T-helper 22 cell (primary cell): ENCODE results near the gene KLHDC8A.
"Not testable (repeated sequence)": the region's sequence is repeated elsewhere in the genome, so short reads cannot be mapped to it uniquely, and the experiment has no call there.

Experiments
- DNase-seq: peaks from one replicate; pipeline ENCODE4 v3.0.0-alpha.2; 2020; ENCODE audit warnings: low read depth

Gene KLHDC8A

GRCh38 chr1:205371871-205372660 lies 15.3 kb upstream of the KLHDC8A start:
- no peak for DNase-seq

GRCh38 chr1:205370780-205371179 lies 14.1 kb upstream of the KLHDC8A start:
- no peak for DNase-seq

GRCh38 chr1:205369701-205370123 lies 13.0 kb upstream of the KLHDC8A start:
- DNase-seq: no peak

GRCh38 chr1:205368478-205368877 lies 11.8 kb upstream of the KLHDC8A start:
- no peak for DNase-seq

GRCh38 chr1:205365945-205366463 lies 9.3 kb upstream of the KLHDC8A start:
- no peak for DNase-seq

GRCh38 chr1:205365086-205365485 lies 8.4 kb upstream of the KLHDC8A start:
- not testable (repeated sequence) for DNase-seq

DNA sequence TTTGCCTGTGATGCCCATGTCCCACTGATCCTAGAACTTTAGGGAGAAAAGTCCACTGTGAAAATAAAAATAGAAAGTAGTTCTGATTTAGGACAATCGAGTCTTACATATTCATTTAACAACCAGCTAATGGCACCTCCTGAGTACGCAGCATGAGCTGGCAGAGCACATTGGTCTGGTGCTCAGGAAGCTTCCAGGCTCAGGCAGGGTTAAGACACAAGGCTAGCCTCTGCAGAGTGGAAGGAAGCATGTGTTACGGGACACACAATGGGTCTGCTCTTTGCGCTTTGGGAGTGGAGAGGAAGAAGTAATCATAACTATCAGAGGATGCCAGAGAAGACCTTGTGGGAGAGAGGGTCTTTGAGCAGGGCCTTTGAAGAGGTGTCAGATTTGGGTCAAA lies 4.2 kb upstream of the KLHDC8A start:
- no peak for DNase-seq

GRCh38 chr1:205359771-205360565 lies 3.2 kb upstream of the KLHDC8A start:
- DNase-seq: no peak

DNA sequence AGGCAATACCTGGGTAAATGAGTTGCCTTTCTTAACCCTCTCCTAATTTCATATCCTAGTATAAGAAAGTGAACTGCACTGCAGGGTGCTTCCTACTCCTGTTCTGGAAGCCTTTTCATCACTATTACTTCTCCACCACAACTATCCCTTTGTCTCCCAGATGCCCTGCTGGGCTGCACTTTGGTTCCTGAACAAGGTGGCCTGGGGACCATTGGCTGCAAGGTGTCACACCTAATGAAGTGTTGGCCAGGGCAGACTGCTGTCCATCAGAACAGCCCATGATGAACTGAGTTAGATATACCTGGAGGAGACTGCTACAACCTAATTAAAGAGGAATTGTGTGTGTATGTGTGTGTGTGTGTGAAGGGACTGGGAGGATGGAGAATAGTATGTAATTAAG lies 1.9 kb upstream of the KLHDC8A start:
- DNase-seq: no peak

DNA sequence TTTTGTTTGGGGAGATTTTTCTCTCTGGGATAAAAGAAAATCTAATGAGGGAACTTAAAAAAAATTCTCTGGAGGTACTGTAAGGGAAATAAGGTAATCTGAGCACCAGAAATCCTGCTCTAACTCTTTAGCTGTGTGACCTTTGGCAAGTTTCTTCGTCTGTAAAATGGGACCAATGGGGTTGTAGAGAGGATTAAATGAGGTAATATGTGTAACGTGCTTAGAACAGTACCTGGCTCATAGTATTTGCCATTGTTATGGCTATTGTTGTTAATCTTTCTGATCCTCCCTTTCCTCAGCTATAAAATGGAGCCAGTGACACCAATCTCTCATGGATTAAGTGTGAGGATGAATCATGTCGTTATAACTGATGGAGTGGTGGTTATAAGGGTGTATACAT lies 845 bp upstream of the KLHDC8A start:
- DNase-seq: no peak

DNA sequence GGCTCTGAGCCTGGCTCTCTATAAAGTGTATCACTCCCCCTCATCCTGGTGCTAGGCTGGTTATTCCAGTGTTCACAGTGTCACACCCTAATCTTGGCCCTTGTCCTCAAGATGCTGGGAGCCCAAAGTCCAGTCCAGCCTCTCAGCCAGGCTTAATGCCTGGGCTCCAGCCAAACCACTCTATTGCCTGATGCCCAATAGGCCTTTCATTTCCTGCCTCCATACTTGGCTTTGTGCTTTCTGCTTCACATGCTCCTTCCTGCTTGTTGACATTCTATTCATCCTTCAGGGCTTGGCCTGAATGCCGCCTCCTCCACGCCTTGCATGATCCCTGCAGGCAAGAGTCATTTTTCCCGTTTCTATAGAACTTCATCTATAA lies 1.7 kb downstream of the KLHDC8A start:
- no peak for DNase-seq

GRCh38 chr1:205354259-205355074 lies 2.3 kb downstream of the KLHDC8A start:
- peak; percentile 24 for DNase-seq

DNA sequence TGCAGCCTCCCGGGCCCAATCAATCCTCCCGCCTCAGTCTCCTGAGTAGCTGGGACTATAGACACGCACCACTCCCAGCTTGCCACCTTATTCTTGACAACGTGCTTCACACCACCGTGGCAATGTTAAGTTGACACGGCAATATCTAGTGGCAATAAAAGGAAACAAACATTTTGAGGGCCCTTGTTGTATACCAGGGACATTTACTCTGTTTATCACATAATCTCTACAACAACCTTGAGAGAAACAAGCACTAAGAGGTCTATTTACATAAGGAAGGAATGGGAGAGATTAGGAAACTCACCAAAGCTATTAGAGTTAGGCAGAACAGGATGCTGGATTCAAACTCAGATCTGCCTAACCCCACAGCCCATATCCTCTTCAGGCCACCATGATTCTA lies 3.1 kb downstream of the KLHDC8A start:
- no peak for DNase-seq

DNA sequence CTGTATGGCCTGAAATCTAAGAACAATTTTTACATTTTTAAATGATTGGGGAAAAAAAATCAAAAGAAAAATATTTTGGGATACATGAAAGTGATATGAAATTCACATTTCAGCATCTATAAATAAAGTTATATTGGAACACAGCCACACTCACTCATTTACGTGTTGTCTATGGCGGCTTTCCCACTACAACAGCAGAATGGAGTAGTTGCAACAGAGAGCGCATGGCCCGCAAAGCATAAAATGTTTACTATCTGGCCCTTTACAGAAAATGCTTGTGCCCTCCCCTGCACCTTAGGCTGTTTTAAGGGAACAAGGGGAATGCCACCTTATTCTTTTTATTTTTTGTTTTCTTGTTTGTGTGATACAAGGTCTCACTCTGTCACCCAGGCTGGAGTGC lies 3.5 kb downstream of the KLHDC8A start:
- DNase-seq: no peak

DNA sequence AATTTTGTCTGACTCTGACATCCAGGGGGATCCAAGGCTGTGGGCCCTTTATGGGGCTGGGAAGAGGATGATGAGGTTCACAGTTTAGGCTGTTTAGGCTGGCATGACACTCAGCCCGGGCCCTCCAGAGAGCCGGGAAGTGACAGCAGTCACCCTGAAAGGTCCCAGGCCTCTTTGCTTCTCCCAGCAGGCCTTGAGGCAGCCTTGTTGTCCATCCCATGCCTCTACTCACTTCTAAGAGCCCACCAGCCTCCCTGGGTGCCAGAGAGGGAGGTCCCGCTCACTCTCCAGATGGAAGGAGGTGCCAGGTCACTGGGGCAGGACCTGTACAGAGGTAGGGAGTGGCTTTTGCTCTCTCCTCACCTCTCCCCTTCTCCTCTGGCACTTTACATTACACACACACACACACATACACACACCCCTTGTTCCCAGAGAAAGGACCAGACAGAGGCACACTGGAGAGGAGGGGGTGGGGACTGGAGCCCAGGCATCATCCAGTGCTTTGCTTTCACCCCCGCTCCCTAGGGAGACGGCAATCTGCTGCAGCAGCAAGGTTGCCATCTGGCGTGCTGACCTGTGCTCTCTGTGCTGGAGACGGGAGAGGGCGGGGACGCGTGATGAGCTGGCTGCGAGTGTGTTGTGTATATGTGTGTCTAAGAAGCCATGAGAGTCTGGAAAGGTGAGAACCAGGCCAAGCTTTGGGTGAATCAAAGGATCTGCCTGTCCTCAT lies 4.6 kb downstream of the KLHDC8A start:
- no peak for DNase-seq

DNA sequence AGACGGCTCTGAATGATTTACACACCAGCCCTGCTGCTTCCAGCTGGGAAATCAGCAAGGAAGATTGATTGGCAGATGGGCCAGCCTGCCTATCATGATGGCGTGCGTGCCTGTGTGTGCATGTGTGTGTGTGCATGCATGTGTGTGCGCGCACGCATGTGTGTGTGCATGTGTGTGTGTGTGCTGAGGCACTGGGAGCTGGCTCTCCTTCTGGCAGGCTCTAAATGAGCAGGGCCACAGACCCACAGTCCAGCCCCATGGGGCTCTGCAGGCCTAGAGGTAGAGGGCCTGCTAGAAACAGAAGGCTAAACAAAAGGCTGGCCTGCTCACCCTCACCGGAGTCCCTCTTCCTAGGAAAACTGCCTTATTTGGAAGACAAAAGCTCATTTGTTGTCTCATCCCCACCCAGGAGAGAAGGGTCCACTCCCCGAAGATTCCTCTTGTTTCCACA lies 6.0 kb downstream of the KLHDC8A start:
- DNase-seq: no peak

DNA sequence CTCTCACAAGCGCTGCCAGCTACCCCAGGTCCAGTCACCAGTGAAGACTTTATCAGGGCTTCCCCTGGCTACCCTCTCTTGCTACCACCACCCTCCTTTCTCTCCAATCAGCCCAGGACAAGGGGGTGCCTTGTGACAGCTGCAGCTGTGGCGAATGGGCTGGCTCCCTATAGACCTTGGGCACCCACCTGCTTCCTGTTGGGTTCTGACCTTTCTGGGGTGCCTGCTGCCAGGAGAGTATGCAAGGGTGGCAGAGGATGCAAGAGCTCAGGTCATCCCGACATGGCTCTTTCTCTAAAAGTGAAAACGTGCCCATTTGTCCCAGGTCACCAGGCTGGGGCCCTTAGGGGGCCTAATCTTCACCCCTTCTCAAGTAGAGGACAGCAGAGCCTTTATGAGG lies 6.6 kb downstream of the KLHDC8A start:
- no peak for DNase-seq

GRCh38 chr1:205348554-205349487 lies 7.9 kb downstream of the KLHDC8A start:
- no peak for DNase-seq

DNA sequence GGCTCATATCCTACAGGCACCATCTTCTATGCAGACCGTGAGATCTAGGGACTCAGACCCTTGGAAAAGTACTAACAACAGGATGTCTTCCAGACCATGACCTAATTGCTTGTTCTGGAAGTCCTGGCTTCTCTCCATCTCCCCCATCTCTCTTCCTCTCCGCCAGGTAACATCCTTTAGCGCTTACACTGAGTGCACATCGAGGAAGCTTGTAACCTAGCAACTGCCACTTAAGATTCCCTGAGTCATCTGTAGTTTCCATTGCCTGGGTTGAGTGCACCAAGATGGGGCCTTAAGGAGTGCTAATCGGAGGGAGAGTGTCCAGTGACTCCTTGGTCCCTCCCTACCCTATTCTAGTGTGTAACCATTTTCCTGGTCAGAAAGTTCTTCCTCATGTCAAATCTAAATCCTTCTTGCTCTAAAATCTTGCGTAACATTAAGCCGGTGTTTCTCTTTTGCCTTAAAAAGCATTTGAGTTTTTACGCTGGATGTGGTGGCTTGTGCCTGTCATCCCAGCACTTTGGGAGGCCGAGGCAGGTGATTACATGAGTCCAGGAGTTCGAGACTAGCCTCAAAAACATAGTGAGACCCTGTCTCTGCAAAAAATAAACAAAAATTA lies 9.7 kb downstream of the KLHDC8A start:
- no peak for DNase-seq

DNA sequence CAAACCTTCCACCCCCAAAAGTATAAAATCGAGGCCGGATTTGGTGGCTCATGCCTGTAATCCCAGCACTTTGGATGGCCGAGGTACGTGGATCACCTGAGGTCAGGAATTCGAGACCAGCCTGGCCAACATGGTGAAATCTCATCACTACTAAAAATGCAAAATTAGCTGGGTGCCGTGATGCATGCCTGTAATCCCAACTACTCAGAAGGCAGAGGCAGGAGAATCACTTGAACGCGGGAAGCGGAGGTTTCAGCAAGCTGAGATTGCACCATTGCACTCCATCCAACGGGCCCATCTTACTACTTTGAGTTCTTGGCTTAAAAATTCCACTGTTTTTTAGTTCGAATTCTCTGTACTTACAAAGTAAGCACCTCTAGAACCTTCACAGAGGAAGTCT lies 11.0 kb downstream of the KLHDC8A start:
- DNase-seq: no peak
